Measurements from ENCODE around the gene CLIC6.

Gene CLIC6

DNA sequence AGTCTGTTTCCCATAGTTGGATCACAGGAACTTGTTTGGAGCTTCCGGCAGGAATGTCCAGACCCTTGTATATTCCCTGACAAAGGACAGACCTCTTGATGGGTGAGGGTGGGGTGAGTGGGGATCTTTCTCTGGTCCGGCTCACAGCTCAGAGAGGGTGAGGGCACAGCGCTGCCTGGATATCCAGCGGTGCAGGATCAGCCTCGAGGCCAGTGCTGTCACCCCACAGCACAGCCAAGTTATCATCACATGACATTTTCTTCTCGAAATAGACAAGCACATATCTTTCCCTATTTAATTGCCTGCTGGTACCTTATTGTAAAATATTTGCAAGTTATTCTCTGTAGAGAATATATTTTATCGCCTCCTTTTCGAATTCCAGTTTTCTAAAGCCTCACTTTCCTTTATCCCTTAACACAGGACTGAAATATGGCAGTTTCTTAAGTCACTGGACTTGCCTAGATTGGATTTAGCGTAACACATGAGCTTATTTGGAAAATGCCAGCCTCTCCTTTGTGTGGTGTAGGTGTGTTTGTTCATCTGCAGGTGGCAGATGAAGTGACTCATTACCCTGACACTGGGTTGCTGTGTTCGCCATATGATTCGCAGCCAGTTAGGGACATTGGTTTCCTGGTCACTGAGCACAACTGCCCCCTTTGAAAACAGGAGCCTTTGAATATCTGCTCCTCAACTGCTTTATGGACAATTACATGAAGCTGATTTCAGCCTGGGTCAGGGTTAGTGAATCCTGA is 21.4 kb downstream of the CLIC6 start:
- peaks cover 12 to 36% of the 10 kb centered on the region in 2 donors for H3K4me1 ChIP-seq (ENCODE audit: control insufficient read depth in 2 of 2, insufficient read depth in 2 of 2, low read length in 2 of 2)

GRCh38 chr21:34690793-34691175 is 22.0 kb downstream of the CLIC6 start:
- peak overlapping the region; percentile 59 to 66 for H3K27ac ChIP-seq (ENCODE audit: low read depth in 2 of 2, low read length in 2 of 2)
- no peaks in the 10 kb centered on the region for H3K9me3 ChIP-seq (ENCODE audit: control insufficient read depth in 2 of 2, low read length in 2 of 2)
- no peaks in the 10 kb centered on the region for H3K36me3 ChIP-seq (ENCODE audit: control insufficient read depth in 2 of 2, insufficient read depth in 2 of 2, low read length in 2 of 2)
- H3K27me3 ChIP-seq (ENCODE audit: control insufficient read depth in 2 of 2, insufficient read depth in 2 of 2, low read length in 2 of 2), result no peaks in the 10 kb centered on the region
- peak overlapping the region in 1 of 2 donors; percentile 26 for H3K9ac ChIP-seq (ENCODE audit: low read depth in 1 of 2, low read length in 2 of 2)
- H3K4me3 ChIP-seq (ENCODE audit: low read length in 2 of 2), result no peak overlapping the region
- peaks cover 12 to 35% of the 10 kb centered on the region in 2 donors for H3K4me1 ChIP-seq (ENCODE audit: control insufficient read depth in 2 of 2, insufficient read depth in 2 of 2, low read length in 2 of 2)

More for the DNA sequence above, 21.4 kb downstream of the CLIC6 start:
- no peak overlapping the region for H3K4me3 ChIP-seq (ENCODE audit: low read length in 2 of 2)
- H3K9ac ChIP-seq (ENCODE audit: low read depth in 1 of 2, low read length in 2 of 2), result peak overlapping the region; percentile 26
- H3K36me3 ChIP-seq (ENCODE audit: control insufficient read depth in 2 of 2, insufficient read depth in 2 of 2, low read length in 2 of 2), result no peaks in the 10 kb centered on the region
- no peaks in the 10 kb centered on the region for H3K27me3 ChIP-seq (ENCODE audit: control insufficient read depth in 2 of 2, insufficient read depth in 2 of 2, low read length in 2 of 2)
- H3K9me3 ChIP-seq (ENCODE audit: control insufficient read depth in 2 of 2, low read length in 2 of 2), result no peaks in the 10 kb centered on the region
- peak overlapping the region; percentile 59 to 66 for H3K27ac ChIP-seq (ENCODE audit: low read depth in 2 of 2, low read length in 2 of 2)

DNA sequence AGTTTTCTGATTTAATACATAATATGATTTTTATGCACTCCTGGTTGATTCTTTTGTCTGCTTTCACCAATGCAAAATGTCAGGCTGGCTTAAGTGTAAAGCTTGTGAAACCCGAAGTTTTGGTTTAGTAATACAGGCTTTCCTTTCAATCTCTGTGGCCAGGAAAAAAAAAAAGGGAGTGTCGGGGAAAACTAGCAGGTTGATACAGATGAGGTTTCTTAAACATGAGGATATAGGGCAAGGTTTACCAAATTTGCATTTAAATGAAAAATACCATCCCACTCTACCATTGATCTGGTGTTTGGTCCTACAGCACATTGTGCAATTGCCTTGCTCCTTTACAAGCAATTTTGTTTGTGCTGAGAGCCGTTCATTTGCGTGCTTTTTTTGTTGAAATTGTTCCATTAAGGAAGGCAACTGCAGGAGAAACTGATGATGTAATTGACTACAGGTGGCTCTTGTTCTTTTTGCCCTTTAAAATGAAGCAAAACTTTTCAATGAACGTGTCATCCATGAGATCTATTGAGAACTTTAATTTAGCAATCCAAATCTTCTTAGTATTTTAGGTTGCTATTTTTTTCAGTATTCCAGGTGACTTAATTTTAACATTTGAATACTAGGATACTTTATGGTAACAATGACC is 22.7 kb downstream of the CLIC6 start:
- Histone ChIP-seq H3K36me3 (ENCODE audit: control insufficient read depth in 2 of 2, insufficient read depth in 2 of 2, low read length in 2 of 2) (no peaks in the 10 kb centered on the region), H3K27ac (ENCODE audit: low read depth in 2 of 2, low read length in 2 of 2) (peak overlapping the region; percentile 59 to 66)

DNA sequence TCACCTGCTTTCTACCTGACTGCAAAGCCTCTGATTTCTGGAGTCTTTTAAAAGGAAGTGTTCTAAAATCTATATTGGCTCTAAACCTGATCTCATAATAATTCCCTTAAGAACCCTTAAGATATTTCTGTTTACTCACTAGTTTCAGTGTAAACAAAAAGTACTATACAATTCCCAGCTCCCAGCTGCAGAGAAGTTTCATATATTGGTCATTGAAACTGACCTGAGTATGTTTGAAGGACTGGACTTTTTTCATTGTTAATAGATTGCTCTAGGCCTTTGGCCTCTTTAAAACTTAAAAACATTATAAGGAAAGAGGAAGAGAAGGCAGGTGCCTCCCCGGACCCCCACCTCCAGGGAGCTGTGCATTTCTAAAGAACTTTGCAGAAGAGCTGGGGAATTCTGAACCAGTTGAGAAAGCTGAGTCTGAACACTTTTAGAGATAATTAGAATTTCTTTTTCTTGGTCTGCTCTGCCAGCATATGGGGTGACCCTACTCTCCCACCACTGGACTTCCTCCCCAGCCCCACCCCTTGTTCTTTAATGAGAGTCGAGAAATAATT is 23.7 kb downstream of the CLIC6 start:
- H3K9me3 ChIP-seq (ENCODE audit: control insufficient read depth in 2 of 2, low read length in 2 of 2), result no peaks in the 10 kb centered on the region
- no peak overlapping the region for H3K4me3 ChIP-seq (ENCODE audit: low read length in 2 of 2)
- no peaks in the 10 kb centered on the region for H3K36me3 ChIP-seq (ENCODE audit: control insufficient read depth in 2 of 2, insufficient read depth in 2 of 2, low read length in 2 of 2)
- H3K27ac ChIP-seq (ENCODE audit: low read depth in 2 of 2, low read length in 2 of 2), result peak overlapping the region; percentile 3 to 66
- H3K27me3 ChIP-seq (ENCODE audit: control insufficient read depth in 2 of 2, insufficient read depth in 2 of 2, low read length in 2 of 2), result no peaks in the 10 kb centered on the region
- H3K4me1 ChIP-seq (ENCODE audit: control insufficient read depth in 2 of 2, insufficient read depth in 2 of 2, low read length in 2 of 2), result peaks cover 12 to 38% of the 10 kb centered on the region in 2 donors
- peak overlapping the region in 1 of 2 donors; percentile 30 for H3K9ac ChIP-seq (ENCODE audit: low read depth in 1 of 2, low read length in 2 of 2)

More for the DNA sequence above, 22.7 kb downstream of the CLIC6 start:
- H3K27me3 ChIP-seq (ENCODE audit: control insufficient read depth in 2 of 2, insufficient read depth in 2 of 2, low read length in 2 of 2), result no peaks in the 10 kb centered on the region
- peak overlapping the region in 1 of 2 donors; percentile 39 for H3K9ac ChIP-seq (ENCODE audit: low read depth in 1 of 2, low read length in 2 of 2)
- no peaks in the 10 kb centered on the region for H3K9me3 ChIP-seq (ENCODE audit: control insufficient read depth in 2 of 2, low read length in 2 of 2)
- H3K4me3 ChIP-seq (ENCODE audit: low read length in 2 of 2), result no peak overlapping the region
- H3K4me1 ChIP-seq (ENCODE audit: control insufficient read depth in 2 of 2, insufficient read depth in 2 of 2, low read length in 2 of 2), result peaks cover 12 to 38% of the 10 kb centered on the region in 2 donors

DNA sequence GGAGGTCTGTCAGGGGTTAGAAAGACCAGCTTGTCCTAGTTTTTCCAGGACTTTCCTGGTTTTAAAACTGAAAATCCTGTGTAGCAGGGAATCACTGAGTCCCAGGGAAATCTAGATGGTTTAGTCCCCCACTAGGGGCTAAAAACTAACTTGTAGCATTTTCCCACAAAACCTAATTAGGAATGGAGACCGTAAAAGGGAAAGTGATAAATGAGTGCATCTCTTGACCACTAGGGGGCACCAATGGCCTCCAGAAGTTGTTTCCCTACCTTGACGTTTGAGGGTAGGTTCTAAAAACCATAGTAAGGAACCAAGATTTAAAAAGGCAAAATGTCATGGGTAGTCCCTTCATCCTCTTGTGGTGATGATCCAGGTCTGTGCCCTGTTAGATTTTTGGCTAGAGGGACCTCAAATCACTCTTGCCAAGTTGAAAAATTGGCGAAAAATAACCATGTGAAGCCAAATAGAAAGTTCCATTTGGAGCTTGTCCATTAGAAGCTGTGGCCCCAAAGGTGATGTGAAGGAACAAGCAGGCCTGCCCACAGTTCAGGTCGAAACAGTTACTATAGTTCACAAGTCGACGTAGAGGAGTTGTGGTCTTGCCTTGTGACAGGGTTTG is 24.5 kb downstream of the CLIC6 start:
- Histone ChIP-seq H3K27ac (ENCODE audit: low read depth in 2 of 2, low read length in 2 of 2) (peak overlapping the region in 1 of 2 donors; percentile 66), H3K36me3 (ENCODE audit: control insufficient read depth in 2 of 2, insufficient read depth in 2 of 2, low read length in 2 of 2) (no peaks in the 10 kb centered on the region), H3K9me3 (ENCODE audit: control insufficient read depth in 2 of 2, low read length in 2 of 2) (no peaks in the 10 kb centered on the region), H3K9ac (ENCODE audit: low read depth in 1 of 2, low read length in 2 of 2) (peak overlapping the region in 1 of 2 donors; percentile 9), H3K4me3 (ENCODE audit: low read length in 2 of 2) (no peak overlapping the region), H3K4me1 (ENCODE audit: control insufficient read depth in 2 of 2, insufficient read depth in 2 of 2, low read length in 2 of 2) (peaks cover 12 to 38% of the 10 kb centered on the region in 2 donors), H3K27me3 (ENCODE audit: control insufficient read depth in 2 of 2, insufficient read depth in 2 of 2, low read length in 2 of 2) (no peaks in the 10 kb centered on the region)

DNA sequence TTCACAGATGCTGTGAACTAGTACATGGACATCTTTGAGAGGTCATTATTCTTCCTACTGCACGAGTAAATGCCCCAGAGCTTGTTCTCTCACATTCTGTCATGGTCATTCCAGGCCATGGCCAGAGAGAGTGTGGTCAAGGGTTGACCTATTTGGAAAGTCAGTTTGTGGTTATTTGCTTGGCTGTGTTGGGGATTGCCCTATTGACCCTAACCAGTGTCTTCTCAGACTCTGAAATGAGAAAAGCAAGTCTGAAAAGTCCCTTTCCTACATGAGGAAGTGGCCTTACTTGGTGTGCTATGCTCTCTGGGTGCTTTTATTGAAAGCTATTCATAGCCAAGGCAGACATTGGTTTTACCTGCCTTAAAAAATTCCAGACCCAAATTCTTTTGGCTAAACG is 26.6 kb downstream of the CLIC6 start:
- H3K4me1 ChIP-seq (ENCODE audit: control insufficient read depth in 2 of 2, insufficient read depth in 2 of 2, low read length in 2 of 2), result peaks cover 8 to 30% of the 10 kb centered on the region in 2 donors
- no peaks in the 10 kb centered on the region for H3K9me3 ChIP-seq (ENCODE audit: control insufficient read depth in 2 of 2, low read length in 2 of 2)
- no peaks in the 10 kb centered on the region for H3K27me3 ChIP-seq (ENCODE audit: control insufficient read depth in 2 of 2, insufficient read depth in 2 of 2, low read length in 2 of 2)
- no peak overlapping the region for H3K4me3 ChIP-seq (ENCODE audit: low read length in 2 of 2)
- no peak overlapping the region for H3K27ac ChIP-seq (ENCODE audit: low read depth in 2 of 2, low read length in 2 of 2)
- no peak overlapping the region for H3K9ac ChIP-seq (ENCODE audit: low read depth in 1 of 2, low read length in 2 of 2)
- no peaks in the 10 kb centered on the region for H3K36me3 ChIP-seq (ENCODE audit: control insufficient read depth in 2 of 2, insufficient read depth in 2 of 2, low read length in 2 of 2)

GRCh38 chr21:34696121-34696520 is 27.3 kb downstream of the CLIC6 start:
- Histone ChIP-seq H3K9ac (ENCODE audit: low read depth in 1 of 2, low read length in 2 of 2) (no peak overlapping the region), H3K36me3 (ENCODE audit: control insufficient read depth in 2 of 2, insufficient read depth in 2 of 2, low read length in 2 of 2) (no peaks in the 10 kb centered on the region), H3K4me3 (ENCODE audit: low read length in 2 of 2) (no peak overlapping the region), H3K4me1 (ENCODE audit: control insufficient read depth in 2 of 2, insufficient read depth in 2 of 2, low read length in 2 of 2) (peaks cover 7 to 24% of the 10 kb centered on the region in 2 donors), H3K27ac (ENCODE audit: low read depth in 2 of 2, low read length in 2 of 2) (no peak overlapping the region), H3K9me3 (ENCODE audit: control insufficient read depth in 2 of 2, low read length in 2 of 2) (no peaks in the 10 kb centered on the region), H3K27me3 (ENCODE audit: control insufficient read depth in 2 of 2, insufficient read depth in 2 of 2, low read length in 2 of 2) (no peaks in the 10 kb centered on the region)

DNA sequence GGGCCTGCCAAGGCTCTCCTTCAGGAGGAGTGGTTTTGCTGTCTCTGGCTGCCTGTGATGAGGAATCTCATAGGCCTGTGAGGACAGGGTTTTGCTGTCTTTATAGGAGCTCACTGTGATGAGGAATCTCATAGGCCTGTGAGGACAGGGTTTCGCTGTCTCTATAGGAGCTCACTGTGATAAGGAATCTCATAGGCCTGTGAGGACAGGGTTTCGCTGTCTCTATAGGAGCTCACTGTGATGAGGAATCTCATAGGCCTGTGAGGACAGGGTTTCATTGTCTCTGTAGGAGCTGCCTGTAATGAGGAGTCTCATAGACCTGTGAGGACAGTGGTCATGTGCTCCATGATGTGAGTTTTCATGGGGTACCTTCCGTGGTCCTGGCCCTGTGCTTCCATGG is 29.0 kb downstream of the CLIC6 start:
- H3K27me3 ChIP-seq (ENCODE audit: control insufficient read depth in 2 of 2, insufficient read depth in 2 of 2, low read length in 2 of 2), result no peaks in the 10 kb centered on the region
- H3K9me3 ChIP-seq (ENCODE audit: control insufficient read depth in 2 of 2, low read length in 2 of 2), result no peaks in the 10 kb centered on the region
- no peak overlapping the region for H3K27ac ChIP-seq (ENCODE audit: low read depth in 2 of 2, low read length in 2 of 2)
- H3K4me3 ChIP-seq (ENCODE audit: low read length in 2 of 2), result no peak overlapping the region
- peaks cover 6 to 10% of the 10 kb centered on the region in 2 donors for H3K4me1 ChIP-seq (ENCODE audit: control insufficient read depth in 2 of 2, insufficient read depth in 2 of 2, low read length in 2 of 2)
- H3K36me3 ChIP-seq (ENCODE audit: control insufficient read depth in 2 of 2, insufficient read depth in 2 of 2, low read length in 2 of 2), result no peaks in the 10 kb centered on the region
- H3K9ac ChIP-seq (ENCODE audit: low read depth in 1 of 2, low read length in 2 of 2), result no peak overlapping the region

DNA sequence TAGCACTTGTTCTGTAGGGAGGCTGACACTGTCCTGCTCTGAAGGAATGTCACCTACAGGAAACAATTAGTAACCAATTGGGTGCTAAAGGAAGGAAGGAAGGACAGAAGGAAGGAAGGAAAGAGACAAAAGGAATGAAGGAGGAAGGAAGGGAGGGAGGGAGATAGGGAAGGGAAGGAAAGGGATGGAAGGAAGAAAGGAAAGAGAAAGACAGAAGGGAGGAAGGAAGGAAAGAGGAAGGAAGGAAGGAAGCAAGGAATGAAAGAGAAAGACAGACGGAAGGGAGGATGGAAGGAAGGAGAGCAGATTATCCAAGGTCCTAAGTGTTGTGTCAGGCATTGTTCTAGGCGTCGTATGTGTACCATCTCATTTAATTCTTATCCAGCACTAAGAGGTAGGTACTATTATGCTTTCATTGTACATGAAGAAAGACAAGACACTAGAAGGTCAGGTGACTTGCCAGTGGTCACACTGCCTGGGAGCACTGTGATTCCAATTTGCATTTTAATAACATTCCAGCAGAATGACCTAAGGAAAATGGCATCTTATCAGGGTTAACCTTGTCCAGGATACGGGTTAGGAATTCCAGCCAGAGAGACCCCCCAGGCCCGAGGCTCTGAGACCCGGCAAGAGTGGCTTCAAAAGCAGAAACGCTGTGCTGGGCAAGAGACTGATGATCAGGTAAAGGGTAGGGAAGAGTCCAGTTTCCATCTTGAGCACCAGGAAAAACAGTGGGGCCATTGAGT is 29.6 kb downstream of the CLIC6 start:
- no peaks in the 10 kb centered on the region for H3K36me3 ChIP-seq (ENCODE audit: control insufficient read depth in 2 of 2, insufficient read depth in 2 of 2, low read length in 2 of 2)
- H3K4me1 ChIP-seq (ENCODE audit: control insufficient read depth in 2 of 2, insufficient read depth in 2 of 2, low read length in 2 of 2), result peaks cover 0 to 6% of the 10 kb centered on the region in 2 donors
- H3K27me3 ChIP-seq (ENCODE audit: control insufficient read depth in 2 of 2, insufficient read depth in 2 of 2, low read length in 2 of 2), result no peaks in the 10 kb centered on the region
- H3K27ac ChIP-seq (ENCODE audit: low read depth in 2 of 2, low read length in 2 of 2), result no peak overlapping the region
- no peaks in the 10 kb centered on the region for H3K9me3 ChIP-seq (ENCODE audit: control insufficient read depth in 2 of 2, low read length in 2 of 2)
- H3K9ac ChIP-seq (ENCODE audit: low read depth in 1 of 2, low read length in 2 of 2), result no peak overlapping the region
- H3K4me3 ChIP-seq (ENCODE audit: low read length in 2 of 2), result no peak overlapping the region

Measured in mucosa of rectum (tissue), 2 donors.